MCF 10A (cell line): ENCODE measurements around the gene UGT2B10. TPM values are rescaled to one million over a fixed set of nuclear protein-coding genes. Genes with fewer than 3 reads are reported as not detected.

Source experiments
- BruUV-seq: library from RNA; stranded (reverse); fragments of 400-500 nt; replicated peaks from 2 replicates; lab custom pipeline; 2021; lab: Mats Ljungman, UMichigan
- CTCF ChIA-PET: fragments of 300-600 bp; sonication (Branson Sonifier 250); formaldehyde crosslinking; extraction: SDS; loops from one replicate; lab custom pipeline; 2021; ENCODE audit warnings: antibody characterized with exemption, inconsistent platforms; lab: Yijun Ruan, JAX
- POLR2A ChIA-PET: fragments of 300-600, 350-650 bp; sonication (Branson Sonifier 250); formaldehyde crosslinking; extraction: SDS; loops from one replicate; lab custom pipeline; 2020; ENCODE audit warnings: antibody characterized with exemption, inconsistent platforms; lab: Yijun Ruan, JAX
- DNase-seq: peaks from one replicate; pipeline ENCODE4 v3.0.0-alpha.2; 2018; ENCODE audit not compliant: unreplicated experiment
- H3K27ac Mint-ChIP-seq: one replicate; pipeline ENCODE4 v1.8.0; 2022; ENCODE audit warnings: mild to moderate bottlenecking, low read depth, mixed read lengths; ENCODE audit not compliant: unreplicated experiment
- H3K27me3 Mint-ChIP-seq: one replicate; pipeline ENCODE4 v1.8.0; 2022; ENCODE audit warnings: mixed read lengths; ENCODE audit not compliant: insufficient read depth, unreplicated experiment
- H3K36me3 Mint-ChIP-seq: one replicate; pipeline ENCODE4 v1.8.0; 2022; ENCODE audit warnings: mild to moderate bottlenecking, moderate library complexity, mixed read lengths; ENCODE audit not compliant: insufficient read depth, unreplicated experiment
- H3K4me1 Mint-ChIP-seq: one replicate; pipeline ENCODE4 v1.8.0; 2022; ENCODE audit warnings: mixed read lengths; ENCODE audit not compliant: insufficient read depth, unreplicated experiment
- H3K4me3 Mint-ChIP-seq: one replicate; pipeline ENCODE4 v1.8.0; 2022; ENCODE audit warnings: mild to moderate bottlenecking, moderate library complexity, mixed read lengths; ENCODE audit not compliant: unreplicated experiment
- H3K9me3 Mint-ChIP-seq: one replicate; pipeline ENCODE4 v1.8.0; 2022; ENCODE audit warnings: mixed read lengths; ENCODE audit not compliant: unreplicated experiment
- CTCF ChIP-seq: fragments of 200-600 bp; IDR thresholded peaks from one replicate; pipeline ENCODE4 v1.8.0; 2022; ENCODE audit warnings: antibody characterized with exemption, mild to moderate bottlenecking; ENCODE audit not compliant: unreplicated experiment
- intact Hi-C: fragments of 100-400 bp; cut with micrococcal nuclease; formaldehyde crosslinking; loops from 2 replicates; pipeline ENCODE4 v1.14.1; 2022
- total RNA-seq: library from RNA; stranded (reverse); gene quantifications from 2 replicates; pipeline ENCODE4 v1.2.3, GENCODE V29; 2022

The UGT2B10 gene
- total RNA-seq, 1 experiment from 2014 or later = not detected

GRCh38 chr4:68872643-68873502, 57.1 kb downstream of the UGT2B10 start:
- DNase-seq = peak; percentile 10
- CTCF ChIA-PET = interaction anchor here (0.9 to 1.4 kb wide), 2 partner anchors 297 to 374 kb away, joined by 4 to 7 read pairs; no protein-coding TSS in a partner anchor
- Mint-ChIP-seq H3K27ac (no peak overlapping the region), H3K4me1 (peaks cover 17% of the 10 kb centered on the region), H3K27me3 (no peaks in the 10 kb centered on the region), H3K36me3 (no peaks in the 10 kb centered on the region), H3K4me3 (no peak overlapping the region), H3K9me3 (no peaks in the 10 kb centered on the region)
- intact Hi-C loops = no loop called here
- no TSS peak for BruUV-seq
- POLR2A ChIA-PET = no interaction called here
- no peak for TF ChIP-seq CTCF

DNA sequence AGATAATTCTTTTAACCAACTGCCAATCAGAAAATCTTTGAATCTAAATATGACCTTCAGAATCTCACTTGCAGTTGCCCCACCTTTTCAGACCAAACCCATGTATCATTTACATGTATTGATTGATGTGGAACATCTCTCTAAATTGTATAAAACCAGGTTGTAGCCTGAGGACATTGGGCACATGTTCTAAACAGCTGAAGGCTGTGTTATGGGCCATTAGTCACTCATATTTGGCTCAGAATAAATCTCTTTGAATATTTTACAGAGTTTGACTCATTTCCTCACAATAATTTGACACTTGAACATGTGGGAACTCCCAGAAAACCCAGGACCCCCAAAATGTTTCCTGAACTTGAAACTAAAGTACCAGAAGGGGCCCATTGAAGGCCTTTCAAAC, 58.7 kb downstream of the UGT2B10 start:
- H3K27me3 Mint-ChIP-seq = no peaks in the 10 kb centered on the region
- no TSS peak for BruUV-seq
- peaks cover 17% of the 10 kb centered on the region for H3K4me1 Mint-ChIP-seq
- H3K27ac Mint-ChIP-seq = no peak overlapping the region
- H3K36me3 Mint-ChIP-seq = no peaks in the 10 kb centered on the region
- POLR2A ChIA-PET = no interaction called here
- CTCF ChIA-PET = no interaction called here
- DNase-seq = no peak
- H3K4me3 Mint-ChIP-seq = no peak overlapping the region
- no peak for TF ChIP-seq CTCF
- H3K9me3 Mint-ChIP-seq = no peaks in the 10 kb centered on the region
- intact Hi-C loops = no loop called here

- H3K36me3 Mint-ChIP-seq = no peaks in the 10 kb centered on the region
- BruUV-seq = no TSS peak
- ChIA-PET CTCF (no interaction called here), POLR2A (no interaction called here)
- no peak for DNase-seq
- no peak overlapping the region for H3K27ac Mint-ChIP-seq
- TF ChIP-seq CTCF = no peak
- H3K4me1 Mint-ChIP-seq = peaks cover 27% of the 10 kb centered on the region
- H3K4me3 Mint-ChIP-seq = no peak overlapping the region
- intact Hi-C loops = no loop called here
- H3K27me3 Mint-ChIP-seq = no peaks in the 10 kb centered on the region
- H3K9me3 Mint-ChIP-seq = no peaks in the 10 kb centered on the region
Observed at GRCh38 chr4:68877555-68877954, 61.8 kb downstream of the UGT2B10 start.

DNA sequence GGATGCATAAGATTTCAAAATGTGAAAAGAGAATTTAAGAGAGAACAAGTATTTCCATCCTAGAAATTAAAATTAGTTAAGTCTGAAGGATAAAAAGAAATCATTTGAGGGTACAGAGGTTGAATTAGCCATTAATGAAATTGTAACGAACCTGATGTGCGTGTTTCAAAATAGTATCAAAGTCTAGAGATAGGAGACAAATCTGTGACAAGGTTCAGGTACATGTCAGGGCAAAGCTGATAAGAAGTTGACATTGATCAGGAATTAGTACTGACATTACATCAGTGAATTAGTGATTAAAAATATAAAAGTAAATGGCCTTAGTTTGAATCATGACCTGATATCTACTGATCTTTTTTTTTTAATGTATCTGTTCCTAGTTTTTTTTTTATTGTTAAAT, 62.3 kb downstream of the UGT2B10 start:
- no peak overlapping the region for H3K27ac Mint-ChIP-seq
- DNase-seq = no peak
- no peaks in the 10 kb centered on the region for H3K9me3 Mint-ChIP-seq
- TF ChIP-seq CTCF = no peak
- ChIA-PET CTCF (no interaction called here), POLR2A (no interaction called here)
- no peak overlapping the region for H3K4me3 Mint-ChIP-seq
- peaks cover 25% of the 10 kb centered on the region for H3K4me1 Mint-ChIP-seq
- H3K36me3 Mint-ChIP-seq = no peaks in the 10 kb centered on the region
- BruUV-seq = no TSS peak
- no peaks in the 10 kb centered on the region for H3K27me3 Mint-ChIP-seq
- intact Hi-C loops = no loop called here

Other genes with a start within 250 kb of the UGT2B10 start
- gene UGT2B17, start 239.7 kb upstream of the UGT2B10 start, total RNA-seq = not detected in 2 replicates
- gene UGT2B15, start 145.3 kb upstream of the UGT2B10 start, total RNA-seq = not detected in 2 replicates
- gene UGT2A3, start 135.8 kb downstream of the UGT2B10 start, total RNA-seq = not detected in 2 replicates